Right renal cortex interstitium (tissue), 3 donors: ENCODE measurements around the gene YEATS2. TPM values are rescaled to one million over a fixed set of nuclear protein-coding genes. Genes with fewer than 3 reads are reported as not detected.

ENCODE experiments used
- DNase-seq, 3 donors: peaks; one replicate each; pipeline ENCODE4 v3.0.0-alpha.2; 2013; ENCODE audit warnings: low read depth in 3 of 3, low spot score in 2 of 3
- polyA plus RNA-seq, 3 donors: library from polyadenylated mRNA; unstranded; fragments of 120-200 nt; gene quantifications; one replicate each; pipeline ENCODE4 v1.2.1, GENCODE V29; 2013; ENCODE audit not compliant: insufficient read length in 3 of 3

Gene YEATS2
- polyA plus RNA-seq, 3 donors = 32.9 to 35.8 (median 33.6) TPM

GRCh38 chr3:183827809-183828537 is 130.4 kb downstream of the YEATS2 start:
- no peak for DNase-seq

DNA sequence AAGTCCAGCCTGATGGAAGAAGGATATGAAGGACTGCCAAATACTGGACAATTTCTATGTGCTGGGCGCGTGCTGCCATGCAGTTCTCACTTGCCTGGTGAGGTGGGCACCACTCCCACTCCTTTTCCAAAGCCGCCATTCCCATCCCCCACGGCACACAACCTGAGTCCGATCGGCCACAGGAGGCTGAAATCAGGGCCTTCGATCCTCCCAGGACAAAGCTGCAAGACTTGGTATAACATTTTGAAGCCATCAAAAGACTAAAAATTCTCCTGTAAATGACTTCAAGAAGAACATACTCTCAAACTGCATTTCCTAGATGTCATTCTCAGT is 130.9 kb downstream of the YEATS2 start:
- DNase-seq = no peak

GRCh38 chr3:183829466-183829865 is 131.9 kb downstream of the YEATS2 start:
- no peak for DNase-seq

- no peak for DNase-seq
These were observed 132.6 kb downstream of the YEATS2 start for GRCh38 chr3:183830187-183830586.

DNA sequence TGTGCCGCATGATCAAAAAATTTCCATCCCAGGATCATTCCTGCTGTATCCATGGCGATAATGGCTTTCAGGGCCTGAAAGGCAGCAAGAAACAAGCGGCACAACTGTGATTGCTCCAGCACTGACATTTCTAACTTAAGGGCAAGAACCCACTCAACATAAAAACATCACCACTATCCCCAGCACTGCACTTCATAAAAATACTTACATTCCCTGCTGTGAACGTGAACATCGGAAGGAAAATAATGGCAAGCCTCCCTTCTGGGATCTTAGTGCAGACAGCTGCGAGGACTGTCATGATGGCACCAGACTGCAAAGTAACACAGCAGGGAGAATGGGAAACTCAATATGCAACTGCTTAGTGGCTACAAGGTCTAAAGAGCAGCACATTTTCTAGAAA is 135.9 kb downstream of the YEATS2 start:
- DNase-seq = no peak

GRCh38 chr3:183837390-183837789 is 139.8 kb downstream of the YEATS2 start:
- DNase-seq = no peak

DNA sequence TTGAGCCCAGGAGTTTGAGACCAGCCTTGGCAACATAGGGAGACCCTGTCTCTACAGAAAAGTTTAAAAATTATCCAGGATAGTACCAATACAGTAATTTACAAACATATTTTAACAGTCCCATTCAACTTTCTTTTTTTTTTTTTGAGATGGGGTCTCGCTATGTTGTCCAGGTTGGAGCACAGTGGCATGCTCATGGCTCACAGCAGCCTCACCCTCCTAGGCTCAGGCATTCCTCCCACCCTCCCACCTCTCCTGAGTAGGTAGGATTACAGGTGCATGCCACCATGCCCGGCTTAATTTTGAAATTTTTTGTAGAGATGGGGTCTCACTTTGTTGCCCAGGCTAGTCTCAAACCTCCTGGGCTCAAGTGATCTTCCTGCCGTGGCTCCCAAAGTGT is 140.3 kb downstream of the YEATS2 start:
- DNase-seq = no peak

GRCh38 chr3:183839751-183840150 is 142.2 kb downstream of the YEATS2 start:
- DNase-seq = no peak

DNA sequence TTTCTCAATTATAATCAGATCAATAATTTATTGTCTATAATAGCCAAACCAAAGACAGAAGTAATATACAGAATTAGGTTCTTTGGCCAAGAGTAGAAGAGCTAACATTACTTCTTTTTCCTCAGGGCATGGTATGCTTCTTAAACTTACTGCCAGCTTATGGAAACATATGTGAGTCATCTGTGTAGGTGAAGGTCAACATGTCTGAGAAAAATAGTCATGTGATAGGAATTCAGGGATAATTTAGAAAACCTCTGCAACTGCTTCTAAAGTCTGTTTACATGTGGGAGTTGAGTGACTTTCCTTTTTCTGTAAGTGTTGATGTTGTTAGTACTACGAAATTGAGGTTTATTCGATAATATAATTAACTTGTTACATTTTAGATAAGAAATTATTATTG is 147.0 kb downstream of the YEATS2 start:
- no peak for DNase-seq

GRCh38 chr3:183845090-183845489 is 147.5 kb downstream of the YEATS2 start:
- no peak for DNase-seq

DNA sequence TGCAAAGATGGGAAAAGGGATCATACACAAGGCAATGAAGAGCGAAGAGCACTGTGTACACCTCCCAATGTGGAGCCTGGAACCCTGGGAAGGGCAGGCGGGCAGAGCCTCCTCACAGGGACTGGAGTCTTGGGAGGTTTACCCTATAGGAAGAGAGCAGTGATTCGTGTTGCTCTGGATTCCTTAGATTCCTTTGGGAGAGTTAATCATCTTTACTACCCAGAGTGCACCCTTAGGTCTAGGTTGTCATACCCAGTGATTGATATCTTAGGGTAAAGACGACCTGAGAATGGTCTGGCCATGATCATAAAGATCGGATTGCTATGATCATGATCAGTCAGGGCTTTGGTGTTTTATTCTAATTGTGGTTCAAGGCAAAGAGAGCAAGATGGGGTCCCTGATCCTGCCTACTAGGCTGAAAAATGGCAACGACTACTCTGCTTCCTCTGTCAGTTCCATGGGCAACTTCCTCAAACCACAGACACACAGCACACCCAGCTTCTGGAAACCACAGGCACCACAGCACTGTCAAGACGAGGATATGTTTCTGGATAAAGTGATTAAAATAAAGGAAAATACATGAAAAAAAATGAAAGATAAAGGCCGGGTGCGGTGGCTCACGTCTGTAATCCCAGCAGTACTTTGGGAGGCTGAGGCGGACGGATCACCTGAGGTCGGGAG is 148.2 kb downstream of the YEATS2 start:
- DNase-seq = no peak

DNA sequence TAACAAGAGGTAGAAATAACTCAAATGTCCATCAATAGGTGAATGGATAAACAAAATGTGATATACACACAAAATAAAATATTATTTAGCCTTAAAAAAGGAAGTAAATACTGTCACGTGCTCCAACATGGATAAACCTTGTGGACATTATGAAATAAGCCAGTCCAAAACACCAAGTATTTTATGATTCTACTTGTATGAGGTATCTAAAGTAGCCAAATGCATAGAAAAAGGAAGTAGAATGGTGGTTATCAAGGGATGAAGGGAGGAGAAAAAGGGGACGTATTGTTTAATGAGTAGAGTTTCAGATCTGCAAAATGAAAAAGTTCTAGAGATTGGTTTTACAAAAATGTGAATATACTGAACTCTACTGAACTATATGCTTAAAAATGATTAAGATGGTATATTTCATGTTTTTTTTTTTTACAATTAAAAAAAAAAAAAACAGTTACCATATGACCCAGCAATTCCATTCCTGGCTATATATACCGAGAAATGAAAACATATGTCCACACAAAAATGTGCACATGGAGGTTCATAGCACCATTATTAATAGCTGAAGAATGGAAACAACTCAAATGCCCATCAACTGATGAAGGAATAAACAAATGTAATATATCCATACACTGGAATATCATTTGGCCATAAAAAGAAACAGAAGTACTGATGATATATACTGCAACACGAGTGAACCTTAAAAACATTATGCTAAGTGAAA is 156.9 kb downstream of the YEATS2 start:
- DNase-seq = no peak

- DNase-seq = no peak
These were observed 160.3 kb downstream of the YEATS2 start for GRCh38 chr3:183857863-183858262.

Other genes starting within 250 kb of the YEATS2 start
- 1 to 10 TPM in 2 of 3 donors, under 1 TPM in 1; 0.94 to 1.2 (median 1.2) TPM for gene KLHL6, start 142.1 kb upstream of the YEATS2 start, polyA plus RNA-seq
- gene KLHL24, start 62.2 kb upstream of the YEATS2 start, polyA plus RNA-seq = 10 to 100 TPM; 48.2 to 51.9 (median 49.9) TPM
- gene MAP6D1, start 127.8 kb downstream of the YEATS2 start, polyA plus RNA-seq = under 1 TPM; 0.52 to 0.65 (median 0.61) TPM
- 10 to 100 TPM; 59.5 to 67.2 (median 65.0) TPM for gene PARL, start 187.1 kb downstream of the YEATS2 start, polyA plus RNA-seq